Measurements from ENCODE around the gene TH. TPM values are rescaled to one million over a fixed set of nuclear protein-coding genes. Genes with fewer than 3 reads are reported as not detected.

Gene TH
- total RNA-seq, 2 donors from 2014 or later, result not detected

GRCh38 chr11:2139621-2140337, 31.8 kb downstream of the TH start:
- no peak for ATAC-seq
- H3K4me3 Mint-ChIP-seq, result no peak overlapping the region
- H3K4me1 Mint-ChIP-seq, result peaks cover 10% of the 10 kb centered on the region
- peaks cover 5% of the 10 kb centered on the region for H3K36me3 Mint-ChIP-seq (ENCODE audit: low read depth)
- no peaks in the 10 kb centered on the region for H3K9me3 ChIP-seq (ENCODE audit: control insufficient read depth, low read length, poor library complexity, severe bottlenecking)
- peak in 1 of 3 donors; percentile 6 for DNase-seq
- no peak overlapping the region for H3K27ac Mint-ChIP-seq
- H3K27me3 Mint-ChIP-seq, result peaks cover 49% of the 10 kb centered on the region

GRCh38 chr11:2139123-2139521, 32.5 kb downstream of the TH start, which contains the start of gene IGF2:
Gene IGF2, minus strand, starts transcription at chr11:2139389. Its CDS starts 3,866 bp downstream, at chr11:2135523.
- Mint-ChIP-seq H3K4me3 (peak within 1 kb of the TSS; percentile 89), H3K27ac (no peak within 1 kb of the TSS), H3K27me3 (peaks cover 52% of the 10 kb centered on the region), H3K4me1 (peaks cover 10% of the 10 kb centered on the region), H3K36me3 (ENCODE audit: low read depth) (peaks cover 5% of the 10 kb centered on the region)
- ATAC-seq (peak; percentile 21), DNase-seq (peak in 1 of 3 donors; percentile 13)
- no peaks in the 10 kb centered on the region for H3K9me3 ChIP-seq (ENCODE audit: control insufficient read depth, low read length, poor library complexity, severe bottlenecking)

- peaks cover 55% of the 10 kb centered on the region for H3K27me3 Mint-ChIP-seq
- H3K4me3 Mint-ChIP-seq, result peak overlapping the region; percentile 89
- H3K4me1 Mint-ChIP-seq, result peaks cover 10% of the 10 kb centered on the region
- peaks cover 5% of the 10 kb centered on the region for H3K36me3 Mint-ChIP-seq (ENCODE audit: low read depth)
- peak; percentile 20 for ATAC-seq
- H3K9me3 ChIP-seq (ENCODE audit: control insufficient read depth, low read length, poor library complexity, severe bottlenecking), result no peaks in the 10 kb centered on the region
- H3K27ac Mint-ChIP-seq, result no peak overlapping the region
- peak in 1 of 3 donors; percentile 9 for DNase-seq
Measured at GRCh38 chr11:2138431-2139122, 33.0 kb downstream of the TH start.

DNA sequence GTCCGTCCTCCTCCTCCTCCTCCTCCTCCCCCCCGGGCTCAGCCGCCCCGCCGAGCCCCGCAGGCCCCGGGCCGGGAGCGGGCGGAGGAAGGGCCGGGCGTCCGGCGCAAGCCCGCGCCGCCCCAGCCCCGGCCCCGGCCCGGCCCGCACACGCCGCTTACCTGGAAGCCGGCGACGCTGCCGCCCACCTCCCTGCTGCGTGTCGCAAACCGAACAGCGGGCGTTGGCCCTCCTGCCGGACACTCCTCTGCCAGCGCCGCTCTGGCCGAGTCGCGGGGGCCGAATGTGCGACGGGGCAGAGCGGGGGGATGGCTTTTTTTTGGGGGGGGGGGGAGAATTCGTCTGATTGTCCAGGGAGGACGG, 33.6 kb downstream of the TH start:
- DNase-seq (peak in 1 of 3 donors; percentile 8), ATAC-seq (no peak)
- H3K4me3 Mint-ChIP-seq, result peak overlapping the region; percentile 89
- peaks cover 10% of the 10 kb centered on the region for H3K4me1 Mint-ChIP-seq
- peaks cover 55% of the 10 kb centered on the region for H3K27me3 Mint-ChIP-seq
- no peaks in the 10 kb centered on the region for H3K9me3 ChIP-seq (ENCODE audit: control insufficient read depth, low read length, poor library complexity, severe bottlenecking)
- peaks cover 5% of the 10 kb centered on the region for H3K36me3 Mint-ChIP-seq (ENCODE audit: low read depth)
- no peak overlapping the region for H3K27ac Mint-ChIP-seq

- peaks cover 6% of the 10 kb centered on the region for H3K4me1 Mint-ChIP-seq
- no peaks in the 10 kb centered on the region for H3K9me3 ChIP-seq (ENCODE audit: control insufficient read depth, low read length, poor library complexity, severe bottlenecking)
- H3K27me3 Mint-ChIP-seq, result peaks cover 53% of the 10 kb centered on the region
- no peak overlapping the region for H3K27ac Mint-ChIP-seq
- H3K36me3 Mint-ChIP-seq (ENCODE audit: low read depth), result peaks cover 5% of the 10 kb centered on the region
- ATAC-seq, result no peak
- peak overlapping the region; percentile 64 for H3K4me3 Mint-ChIP-seq
- DNase-seq, result peak in 1 of 3 donors; percentile 7
Measured at GRCh38 chr11:2137202-2138067, 34.2 kb downstream of the TH start.

- H3K27me3 Mint-ChIP-seq, result peaks cover 48% of the 10 kb centered on the region
- peak in 1 of 3 donors; percentile 5 for DNase-seq
- no peaks in the 10 kb centered on the region for H3K9me3 ChIP-seq (ENCODE audit: control insufficient read depth, low read length, poor library complexity, severe bottlenecking)
- peaks cover 5% of the 10 kb centered on the region for H3K36me3 Mint-ChIP-seq (ENCODE audit: low read depth)
- no peak for ATAC-seq
- peaks cover 6% of the 10 kb centered on the region for H3K4me1 Mint-ChIP-seq
- no peak overlapping the region for H3K27ac Mint-ChIP-seq
- peak overlapping the region; percentile 53 for H3K4me3 Mint-ChIP-seq
Measured at GRCh38 chr11:2136952-2137201, 34.7 kb downstream of the TH start.

DNA sequence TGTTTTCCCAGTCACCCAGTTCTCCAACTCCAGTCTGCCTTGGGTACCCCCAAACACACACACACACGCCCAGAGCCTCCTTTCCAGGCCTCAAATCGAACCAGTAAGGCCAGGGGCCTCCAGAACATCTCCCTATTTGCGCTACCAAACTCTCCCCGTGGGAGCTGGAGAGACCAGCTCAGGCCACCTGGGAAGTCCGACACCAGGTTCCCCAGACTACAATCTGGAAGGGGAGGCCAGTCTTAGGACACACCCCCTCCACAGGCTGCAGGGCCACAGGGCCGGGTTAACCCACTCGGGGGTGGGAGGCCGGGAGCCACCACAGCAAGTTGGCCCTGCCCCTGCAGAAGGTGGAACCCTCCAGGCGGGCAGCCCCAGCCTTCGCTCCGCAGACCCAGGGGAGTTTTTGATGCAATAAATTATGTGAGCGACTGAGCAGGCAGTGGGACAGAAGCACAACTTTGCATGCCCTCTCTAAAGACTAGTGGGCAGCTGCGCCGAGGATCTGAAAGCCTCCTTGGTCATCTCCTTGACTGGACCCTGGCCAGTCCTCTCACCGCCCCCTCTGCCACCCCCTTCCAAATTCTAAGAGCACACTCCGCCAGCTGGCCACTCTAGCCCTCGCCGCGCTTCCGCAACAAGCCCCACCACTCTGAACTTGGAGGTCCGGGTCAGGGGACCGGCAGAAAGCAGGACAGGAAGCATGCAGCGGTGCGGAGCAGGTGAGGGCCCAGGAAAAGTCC, 35.2 kb downstream of the TH start:
- no peak overlapping the region for H3K27ac Mint-ChIP-seq
- peaks cover 6% of the 10 kb centered on the region for H3K4me1 Mint-ChIP-seq
- H3K9me3 ChIP-seq (ENCODE audit: control insufficient read depth, low read length, poor library complexity, severe bottlenecking), result no peaks in the 10 kb centered on the region
- peaks cover 43% of the 10 kb centered on the region for H3K27me3 Mint-ChIP-seq
- peak in 1 of 3 donors; percentile 7 for DNase-seq
- peaks cover 5% of the 10 kb centered on the region for H3K36me3 Mint-ChIP-seq (ENCODE audit: low read depth)
- H3K4me3 Mint-ChIP-seq, result peak overlapping the region; percentile 53
- ATAC-seq, result no peak

GRCh38 chr11:2135648-2136201, 35.9 kb downstream of the TH start:
- H3K27ac Mint-ChIP-seq, result no peak overlapping the region
- H3K27me3 Mint-ChIP-seq, result peaks cover 37% of the 10 kb centered on the region
- H3K4me1 Mint-ChIP-seq, result peaks cover 6% of the 10 kb centered on the region
- peaks cover 5% of the 10 kb centered on the region for H3K36me3 Mint-ChIP-seq (ENCODE audit: low read depth)
- ATAC-seq (no peak), DNase-seq (peak in 1 of 3 donors; percentile 10)
- no peaks in the 10 kb centered on the region for H3K9me3 ChIP-seq (ENCODE audit: control insufficient read depth, low read length, poor library complexity, severe bottlenecking)
- H3K4me3 Mint-ChIP-seq, result no peak overlapping the region

DNA sequence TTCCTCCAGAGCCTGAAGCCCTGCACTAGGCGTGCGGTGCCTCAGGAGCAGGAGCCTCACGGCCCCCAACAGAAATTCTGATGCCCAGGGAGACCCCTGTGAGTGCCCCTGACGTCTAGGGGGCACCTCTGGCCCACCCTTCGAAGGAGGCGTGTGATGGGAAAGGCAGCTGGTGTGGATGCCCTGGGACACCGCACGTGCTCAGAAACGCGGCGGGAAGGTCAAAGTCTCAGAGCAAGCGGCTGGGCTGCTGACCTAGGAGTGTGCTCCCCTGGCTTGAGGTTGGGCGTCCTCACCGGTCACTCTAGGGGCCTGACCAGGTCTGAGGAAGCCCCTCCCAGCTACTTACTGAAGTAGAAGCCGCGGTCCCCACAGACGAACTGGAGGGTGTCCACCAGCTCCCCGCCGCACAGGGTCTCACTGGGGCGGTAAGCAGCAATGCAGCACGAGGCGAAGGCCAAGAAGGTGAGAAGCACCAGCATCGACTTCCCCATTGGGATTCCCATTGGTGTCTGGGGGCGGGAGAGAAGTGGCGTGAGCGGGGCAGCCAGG, 36.5 kb downstream of the TH start:
- Mint-ChIP-seq H3K4me3 (no peak overlapping the region), H3K27me3 (peaks cover 37% of the 10 kb centered on the region), H3K4me1 (peaks cover 6% of the 10 kb centered on the region), H3K27ac (no peak overlapping the region), H3K36me3 (ENCODE audit: low read depth) (peaks cover 5% of the 10 kb centered on the region)
- H3K9me3 ChIP-seq (ENCODE audit: control insufficient read depth, low read length, poor library complexity, severe bottlenecking), result no peaks in the 10 kb centered on the region
- DNase-seq (no peak), ATAC-seq (no peak)

- ATAC-seq (no peak), DNase-seq (no peak)
- H3K9me3 ChIP-seq (ENCODE audit: control insufficient read depth, low read length, poor library complexity, severe bottlenecking), result no peaks in the 10 kb centered on the region
- Mint-ChIP-seq H3K4me1 (peaks cover 6% of the 10 kb centered on the region), H3K27me3 (peaks cover 37% of the 10 kb centered on the region), H3K36me3 (ENCODE audit: low read depth) (peaks cover 5% of the 10 kb centered on the region), H3K4me3 (no peak overlapping the region), H3K27ac (no peak overlapping the region)
Measured at GRCh38 chr11:2134022-2135010, 37.3 kb downstream of the TH start.

GRCh38 chr11:2133241-2134021, 38.2 kb downstream of the TH start:
- H3K9me3 ChIP-seq (ENCODE audit: control insufficient read depth, low read length, poor library complexity, severe bottlenecking), result no peaks in the 10 kb centered on the region
- peak in 1 of 3 donors; percentile 8 for DNase-seq
- no peak overlapping the region for H3K4me3 Mint-ChIP-seq
- H3K27ac Mint-ChIP-seq, result no peak overlapping the region
- H3K4me1 Mint-ChIP-seq, result peaks cover 6% of the 10 kb centered on the region
- no peak for ATAC-seq
- peaks cover 37% of the 10 kb centered on the region for H3K27me3 Mint-ChIP-seq
- H3K36me3 Mint-ChIP-seq (ENCODE audit: low read depth), result peaks cover 5% of the 10 kb centered on the region
